NCI-H345 treated with DMSO at 0.1 percent for 48 hours (cell line): ENCODE measurements around the gene PGGT1B.

Experiments
- DNase-seq: peaks from one replicate; lab custom pipeline; 2025; ENCODE audit not compliant: unreplicated experiment; lab: John Stamatoyannopoulos, UW

PGGT1B gene

DNA sequence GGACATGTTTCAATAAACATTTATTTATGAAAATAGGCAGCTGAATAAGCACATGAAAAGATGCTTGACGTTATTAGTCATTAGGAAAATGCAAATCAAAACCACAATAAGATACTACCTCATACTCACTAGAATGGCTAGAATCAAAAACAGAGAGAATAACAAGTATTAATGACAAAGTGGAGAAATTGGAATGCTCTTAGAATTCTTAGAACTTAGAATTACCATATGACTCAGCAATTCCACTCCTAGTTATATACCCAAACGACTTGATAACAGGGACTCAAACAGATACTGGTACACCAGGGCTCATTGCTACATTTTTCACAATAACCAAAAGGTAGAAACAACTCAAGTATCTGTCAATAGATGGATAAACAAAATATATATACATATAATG is 77.9 kb downstream of the PGGT1B start:
- DNase-seq = no peak

DNA sequence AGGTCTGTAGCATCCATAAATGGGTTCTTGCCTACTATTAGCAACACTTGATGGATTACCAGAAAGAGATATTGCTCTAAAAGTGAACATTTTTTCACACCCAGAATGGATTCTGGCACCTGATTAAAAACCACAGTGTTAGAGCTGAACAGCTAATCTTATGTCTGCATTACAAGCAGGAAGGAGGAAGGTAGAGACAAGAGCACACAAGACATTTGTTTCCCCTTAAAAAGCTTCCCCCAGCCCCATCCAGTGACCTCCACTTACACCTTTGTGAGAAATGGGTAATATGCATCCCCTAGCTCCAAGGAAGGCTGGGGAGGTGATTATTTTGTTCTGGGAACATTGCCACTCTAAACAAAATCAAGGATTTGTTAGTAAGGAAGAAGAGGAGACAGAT is 80.9 kb downstream of the PGGT1B start:
- no peak for DNase-seq

DNA sequence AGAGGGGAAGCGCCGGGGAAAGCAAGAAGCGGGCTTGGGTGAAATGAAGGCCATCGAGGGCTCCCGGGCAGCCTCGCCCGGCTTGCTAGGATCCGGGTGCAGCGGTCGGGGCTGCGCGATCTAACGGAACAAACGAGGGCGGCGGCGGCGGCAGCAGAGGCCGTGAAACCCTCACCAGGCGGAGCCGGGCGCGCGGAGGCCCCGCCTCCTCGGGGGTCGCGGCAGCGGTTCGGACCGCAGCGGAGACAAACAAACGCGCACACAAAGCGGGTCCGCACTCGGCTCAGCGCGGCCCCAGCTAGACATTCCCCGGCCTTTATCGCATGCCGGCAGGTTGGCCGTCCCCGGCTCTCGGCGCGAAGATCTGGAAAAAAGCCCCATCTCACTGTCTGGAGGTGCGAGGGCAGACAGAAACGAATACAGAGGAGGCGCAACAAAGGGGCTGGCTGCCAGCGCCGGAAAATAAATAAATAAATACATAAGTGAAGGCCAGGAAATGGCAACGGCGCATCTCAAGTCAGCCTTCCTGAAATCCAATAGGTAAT is 82.4 kb downstream of the PGGT1B start:
- DNase-seq = peak; percentile 41

DNA sequence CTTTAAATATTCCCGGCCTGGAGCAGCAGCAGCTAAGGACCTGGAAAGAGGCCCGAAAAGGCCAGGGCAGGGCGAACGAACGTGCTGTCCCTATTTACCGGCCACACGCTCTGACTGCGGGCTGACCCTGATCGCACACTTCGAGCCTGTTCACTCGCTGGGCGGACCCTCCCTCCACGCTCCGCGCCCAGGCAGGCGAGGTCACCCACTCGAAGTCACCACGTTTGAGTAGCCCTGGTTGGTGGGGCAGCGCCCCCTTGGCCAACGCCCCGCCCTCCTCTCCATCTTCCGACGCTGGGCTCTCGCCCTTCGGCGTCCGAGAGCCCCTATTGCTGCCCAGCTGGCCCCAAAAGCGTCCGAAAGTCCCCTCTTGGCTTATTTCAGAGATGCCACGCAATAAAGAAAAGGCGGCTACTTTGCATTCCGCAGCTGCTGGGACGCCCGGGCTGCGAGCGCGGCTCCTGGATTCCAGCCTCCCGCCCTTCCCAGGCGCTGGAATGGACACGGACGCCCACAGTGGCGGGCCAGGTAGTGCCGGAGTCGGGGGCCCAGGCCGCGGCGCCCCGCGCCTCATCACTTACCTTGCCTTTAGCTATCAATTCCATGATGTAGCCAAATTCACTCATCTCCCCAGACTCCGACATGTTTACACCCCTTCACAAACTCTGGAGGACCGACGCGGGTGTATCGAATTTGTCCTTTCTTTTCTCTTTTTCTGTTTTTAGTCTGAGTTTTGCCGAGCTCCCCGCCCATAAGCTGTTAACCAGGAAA is 83.1 kb downstream of the PGGT1B start:
- no peak for DNase-seq

DNA sequence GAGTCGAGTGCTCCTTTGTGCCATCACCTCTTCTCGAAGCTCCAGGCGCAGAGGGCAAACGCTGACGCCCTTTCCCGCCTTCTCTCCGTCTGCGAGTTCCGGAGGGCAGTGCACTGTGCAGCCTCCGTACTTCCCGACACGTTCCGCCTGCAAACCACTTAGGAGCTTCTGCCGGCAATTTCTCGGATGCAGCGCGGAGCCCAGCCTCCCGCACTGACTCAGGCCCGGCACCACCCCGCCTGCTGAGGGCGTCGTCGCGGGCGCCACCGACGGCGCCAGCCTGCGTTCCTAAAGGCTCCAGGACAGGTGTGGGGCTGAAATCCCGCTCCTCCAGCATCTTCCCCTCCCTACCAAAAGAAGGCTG is 83.7 kb downstream of the PGGT1B start:
- no peak for DNase-seq

DNA sequence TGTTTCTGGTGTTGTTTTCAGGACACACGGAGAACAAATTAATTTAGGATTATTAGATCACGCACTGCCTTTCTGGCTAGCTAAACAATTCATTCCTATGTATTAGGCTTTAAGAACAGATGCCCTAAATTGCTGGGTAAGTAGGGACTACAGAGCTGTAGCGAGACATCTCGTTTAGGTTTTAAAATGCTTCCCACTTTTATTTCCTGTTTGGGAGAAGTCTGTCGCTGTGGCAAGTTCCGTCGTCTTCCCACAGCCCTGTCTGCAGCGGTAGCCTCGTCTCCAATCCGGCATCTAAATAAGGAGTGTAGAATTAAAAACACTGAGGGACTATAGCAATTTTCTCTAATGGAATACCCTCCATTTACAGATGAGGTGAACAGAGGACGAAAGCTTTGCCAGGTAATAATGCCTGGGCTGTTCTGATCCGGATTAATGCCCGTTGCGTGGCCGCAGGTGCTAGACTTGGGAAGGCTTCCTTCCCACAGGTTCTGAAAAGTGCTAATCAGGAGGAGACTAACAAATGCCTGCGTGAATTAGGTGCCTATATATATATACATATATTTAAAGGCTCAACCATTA is 91.7 kb downstream of the PGGT1B start:
- no peak for DNase-seq

DNA sequence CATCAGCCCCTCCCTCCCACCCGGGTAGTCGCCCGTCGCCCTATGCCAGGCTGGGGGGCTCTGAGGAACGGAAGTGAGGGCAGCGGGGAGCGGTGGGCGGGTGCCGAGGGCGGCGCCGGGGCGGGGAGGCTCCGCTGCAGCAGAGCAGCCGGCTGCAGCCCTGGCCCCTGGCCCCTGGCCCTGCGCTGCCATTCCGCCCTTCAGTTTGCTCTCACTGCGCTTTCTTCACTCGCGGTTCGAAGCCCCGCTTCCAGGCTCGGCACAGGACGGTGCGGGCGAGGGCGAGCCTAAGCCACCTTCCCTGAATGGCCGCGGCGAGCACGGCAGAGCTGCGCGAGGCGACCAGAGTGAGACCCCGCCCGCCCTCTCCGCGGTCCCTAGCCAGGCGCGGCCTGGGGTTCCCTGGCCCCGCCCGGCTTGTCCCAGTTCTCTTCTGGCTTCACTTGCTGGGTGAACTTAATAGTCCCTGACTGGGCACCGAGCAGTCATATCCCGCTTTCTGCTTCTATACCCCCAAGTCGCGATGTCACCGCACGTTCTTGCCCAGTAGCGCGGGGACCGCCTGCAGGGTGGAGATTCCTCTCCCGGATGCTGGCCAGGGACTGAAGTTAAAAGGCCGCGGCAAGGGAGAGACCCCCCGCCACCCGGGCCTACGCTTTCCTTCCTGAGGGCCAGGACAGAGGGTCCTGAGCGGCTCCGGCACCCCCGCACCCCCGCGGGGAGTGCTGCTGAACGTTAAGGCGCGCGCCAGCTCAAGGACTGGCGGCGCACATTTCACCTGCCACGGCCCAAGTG is 92.3 kb downstream of the PGGT1B start:
- DNase-seq = no peak

DNA sequence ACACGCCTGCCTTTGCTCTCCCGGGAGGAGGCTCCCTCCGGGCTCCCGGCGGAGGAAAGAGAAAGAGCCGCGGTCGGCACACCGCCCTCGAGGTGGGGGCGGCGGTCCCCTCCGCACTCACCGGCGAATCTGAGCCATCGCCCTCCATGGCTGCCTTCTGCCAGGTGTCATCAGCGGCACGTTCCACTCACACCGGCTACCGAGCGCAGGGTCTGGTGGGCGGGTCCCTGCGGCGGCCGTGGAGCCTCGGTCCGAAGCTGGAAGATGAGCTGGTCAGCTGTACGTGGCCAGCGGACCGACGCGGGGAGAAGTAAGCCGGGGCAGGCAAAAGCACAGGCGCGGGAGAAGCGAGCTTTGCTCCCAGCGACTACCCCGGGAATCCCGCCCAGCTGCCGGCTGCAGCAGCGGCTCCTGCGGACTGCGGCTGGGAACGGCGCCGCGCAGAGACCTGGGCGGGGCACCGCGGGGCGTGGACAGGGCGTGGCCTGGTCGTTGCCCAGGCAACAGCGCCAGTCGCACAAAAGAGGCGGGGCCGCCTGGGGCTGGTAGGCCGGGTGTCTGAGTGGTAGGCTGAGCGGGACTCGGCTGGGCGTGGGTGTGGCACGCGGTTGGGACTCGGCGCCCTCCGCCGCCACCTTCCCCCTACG is 93.1 kb downstream of the PGGT1B start, which contains the start of gene TRIM36:
TSS of gene TRIM36 (minus strand) at position 422 of the 647 bp plus-strand sequence. CDS start at position 148, 274 bp downstream.
- DNase-seq = peak; percentile 93

DNA sequence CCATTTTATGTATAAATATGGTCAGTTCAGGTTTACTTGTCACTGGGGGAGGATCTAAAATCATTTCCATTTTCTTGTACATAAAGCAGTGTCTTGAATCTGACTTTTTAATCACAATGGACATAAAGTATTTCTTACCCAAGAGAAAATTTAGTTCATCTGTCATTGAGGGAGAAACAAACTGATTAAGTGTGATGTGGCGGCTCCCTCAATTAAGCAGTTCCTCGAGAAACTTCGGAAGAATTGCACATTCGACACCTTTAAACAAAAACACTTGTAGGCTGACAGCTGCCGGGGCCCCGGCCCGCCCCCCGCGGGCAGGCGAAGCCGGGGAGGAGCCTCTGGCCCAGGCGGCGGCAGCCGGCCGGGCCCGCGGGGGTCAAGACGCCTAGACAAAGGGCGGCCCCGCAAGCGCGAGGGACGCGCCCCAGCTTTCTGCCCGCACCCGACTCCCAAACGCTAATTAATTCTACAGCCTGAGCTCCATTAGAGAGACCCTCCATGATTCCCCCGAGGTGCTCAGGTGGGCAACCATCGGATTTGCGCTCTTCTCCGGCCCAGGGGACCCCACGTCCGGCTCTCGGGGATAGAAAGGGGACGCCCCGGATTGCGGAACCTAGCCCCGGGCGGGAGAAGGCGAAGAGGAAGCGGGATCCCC is 93.7 kb downstream of the PGGT1B start:
- DNase-seq = no peak

DNA sequence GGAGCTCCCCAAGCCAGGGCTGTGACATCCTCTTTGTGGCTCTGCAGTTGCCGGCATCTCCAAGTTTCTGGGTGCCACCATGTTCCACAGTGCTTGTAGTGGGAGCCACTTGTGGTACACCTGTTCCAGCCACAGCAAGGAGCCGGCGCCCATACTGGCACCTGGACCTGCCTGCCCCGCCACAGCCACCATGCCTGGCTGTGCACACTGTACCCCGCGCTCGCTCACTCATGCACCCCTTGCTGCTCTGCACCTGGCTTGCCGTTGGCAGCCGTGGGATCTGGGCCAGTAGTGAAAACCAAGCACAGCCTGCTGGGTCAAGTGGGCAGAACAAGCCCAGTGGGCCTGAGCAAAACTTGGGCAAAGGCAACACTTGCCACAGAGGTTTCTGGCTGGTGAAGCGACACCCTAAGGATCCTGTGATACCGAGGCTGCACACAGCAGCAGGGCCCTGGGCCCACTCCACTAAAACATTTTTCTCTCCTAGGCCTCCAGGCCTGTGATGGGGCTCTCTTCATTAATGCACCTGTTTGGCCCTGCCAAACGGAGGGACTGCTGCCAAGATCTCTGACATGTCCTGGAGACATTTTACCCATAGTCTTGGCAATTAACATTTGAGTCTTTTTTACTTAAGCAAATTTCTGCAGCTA is 95.8 kb downstream of the PGGT1B start:
- DNase-seq = no peak

DNA sequence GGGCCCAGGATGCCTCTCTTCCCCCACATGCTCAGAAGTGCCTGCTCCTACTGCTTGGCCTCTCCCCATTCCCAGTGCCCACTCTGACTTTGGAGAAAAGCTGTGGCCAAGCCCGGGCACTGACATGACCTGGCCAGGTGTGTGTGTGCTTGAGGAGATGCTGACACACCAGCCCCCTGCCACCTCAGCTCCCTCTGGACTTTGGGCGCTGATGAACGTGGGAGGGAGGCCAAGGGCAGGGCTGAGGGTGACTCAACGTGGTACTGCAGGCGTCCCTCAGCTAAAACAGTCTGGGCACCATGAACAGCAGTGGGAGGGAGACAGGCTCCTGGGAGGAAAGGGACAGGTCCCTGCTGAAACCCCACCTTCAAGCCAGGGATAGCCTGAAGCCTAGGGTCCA is 96.9 kb downstream of the PGGT1B start:
- no peak for DNase-seq

DNA sequence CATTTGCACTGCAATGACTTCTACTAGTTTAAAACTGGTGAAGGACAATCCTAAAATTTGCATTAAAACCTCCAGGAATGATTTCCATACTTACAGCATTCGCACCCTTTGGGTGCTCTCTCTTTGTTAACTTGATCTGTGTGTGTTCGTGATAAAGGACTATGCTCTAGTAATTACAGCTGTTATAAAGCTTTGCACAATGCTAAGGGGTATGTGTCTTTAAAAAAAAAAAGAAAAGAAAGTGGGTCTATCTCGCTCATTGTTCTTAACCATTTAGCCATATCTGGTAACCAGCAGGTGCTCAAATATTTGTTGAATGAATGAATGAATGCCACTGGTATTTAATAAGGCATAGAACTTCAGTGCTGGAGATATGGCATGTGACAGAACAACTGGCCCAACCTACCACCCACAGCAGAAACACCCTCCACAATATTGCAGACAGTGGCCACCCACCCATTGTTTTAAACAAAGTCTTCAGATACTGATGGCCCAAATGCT is 101.7 kb downstream of the PGGT1B start:
- peak; percentile 23 for DNase-seq
